ENCODE measurements around the gene CPO. TPM values are rescaled to one million over a fixed set of nuclear protein-coding genes. Genes with fewer than 3 reads are reported as not detected.
"Not testable (repeated sequence)": the region's sequence is repeated elsewhere in the genome, so short reads cannot be mapped to it uniquely, and the experiment has no call there.

CPO gene
- not detected in 2 replicates for total RNA-seq

DNA sequence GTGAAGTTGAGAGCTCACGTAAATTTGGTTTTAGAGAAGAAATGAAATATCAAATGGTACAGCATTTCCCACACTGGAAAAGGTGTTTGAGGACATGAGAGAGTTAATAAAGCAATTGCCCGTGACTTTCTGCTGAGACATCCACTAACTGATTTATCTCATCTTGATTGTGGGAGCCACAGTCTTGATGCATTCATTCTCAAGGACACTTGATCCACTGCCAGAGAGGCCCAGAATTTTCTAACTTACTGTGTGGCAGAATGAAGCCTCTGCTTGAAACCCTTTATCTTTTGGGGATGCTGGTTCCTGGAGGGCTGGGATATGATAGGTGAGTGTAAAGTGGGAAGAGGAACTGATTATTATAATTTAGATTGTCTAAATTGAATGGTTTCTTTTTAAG lies at the start of gene CPO:
CPO (plus strand) TSS at position 179 of the 400 bp plus-strand sequence; CDS start at position 261, 82 bp downstream.
- intact Hi-C loops (cut with micrococcal nuclease), result no loop called here

- intact Hi-C loops (cut with micrococcal nuclease), result no loop called here
Observed at GRCh38 chr2:206890179-206890578, 49.1 kb upstream of the CPO start.

DNA sequence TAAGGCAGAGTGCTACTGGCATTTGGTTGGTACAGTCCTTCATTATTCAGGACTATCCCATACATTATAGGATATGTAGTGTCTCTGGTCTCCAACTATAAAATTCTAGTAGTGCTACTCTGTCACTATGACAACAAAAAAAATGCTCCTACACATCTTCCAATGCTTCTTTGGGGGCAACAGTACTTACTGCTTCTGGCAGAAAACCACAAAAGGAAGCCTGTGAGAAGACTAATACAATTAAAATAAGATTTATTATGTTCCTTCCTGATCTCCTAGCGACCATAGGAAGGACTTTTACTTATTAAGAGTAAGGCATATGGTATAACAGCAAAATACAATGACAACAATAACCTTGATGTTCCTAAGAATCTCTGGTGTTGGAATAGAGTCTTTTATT lies 48.4 kb upstream of the CPO start:
- intact Hi-C loops (cut with micrococcal nuclease), result no loop called here

- intact Hi-C loops (cut with micrococcal nuclease), result no loop called here
Observed at GRCh38 chr2:206915121-206915520, 24.2 kb upstream of the CPO start.

DNA sequence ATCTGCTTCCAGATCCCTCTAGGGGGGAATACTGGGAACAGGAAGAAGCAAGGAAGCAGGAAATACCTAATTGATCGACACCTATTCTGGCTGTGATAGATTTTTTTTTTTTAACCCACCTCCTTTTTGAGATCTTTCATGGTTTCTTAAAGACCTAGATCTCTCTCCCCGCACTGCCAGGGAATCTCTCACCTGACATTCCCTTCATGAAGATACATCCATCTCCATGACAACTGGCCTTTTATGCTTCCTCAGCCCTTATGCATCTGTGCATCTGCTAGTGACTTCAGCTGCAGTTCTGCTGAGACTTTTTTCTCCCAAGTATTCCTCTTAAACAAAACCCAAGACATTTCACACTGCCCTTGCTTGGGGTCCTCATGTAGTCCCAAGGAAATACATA lies 21.1 kb upstream of the CPO start:
- intact Hi-C loops (cut with micrococcal nuclease), result no loop called here

- intact Hi-C loops (cut with micrococcal nuclease), result no loop called here
Observed at GRCh38 chr2:206920310-206920709, 19.0 kb upstream of the CPO start.

DNA sequence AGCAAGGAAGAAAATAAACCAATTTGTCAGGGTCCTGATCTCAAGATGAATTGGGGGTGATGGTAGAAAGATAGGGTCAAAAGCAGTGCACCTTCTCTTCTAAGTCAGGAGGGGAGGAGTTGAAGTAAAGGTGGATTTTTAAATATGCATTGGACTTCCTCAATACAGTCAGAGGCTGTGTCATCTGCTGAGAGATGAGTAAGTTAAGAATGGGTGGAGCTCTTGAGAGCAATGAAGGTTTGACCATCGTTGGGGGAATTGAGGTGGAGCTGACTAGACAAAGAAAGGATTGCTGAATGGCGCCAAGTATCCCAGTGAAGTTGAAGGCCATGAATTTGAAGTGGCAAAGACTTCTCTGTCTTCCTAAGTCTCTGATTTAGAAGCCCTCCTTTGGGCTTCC lies 18.4 kb upstream of the CPO start:
- intact Hi-C loops (cut with micrococcal nuclease), result no loop called here

DNA sequence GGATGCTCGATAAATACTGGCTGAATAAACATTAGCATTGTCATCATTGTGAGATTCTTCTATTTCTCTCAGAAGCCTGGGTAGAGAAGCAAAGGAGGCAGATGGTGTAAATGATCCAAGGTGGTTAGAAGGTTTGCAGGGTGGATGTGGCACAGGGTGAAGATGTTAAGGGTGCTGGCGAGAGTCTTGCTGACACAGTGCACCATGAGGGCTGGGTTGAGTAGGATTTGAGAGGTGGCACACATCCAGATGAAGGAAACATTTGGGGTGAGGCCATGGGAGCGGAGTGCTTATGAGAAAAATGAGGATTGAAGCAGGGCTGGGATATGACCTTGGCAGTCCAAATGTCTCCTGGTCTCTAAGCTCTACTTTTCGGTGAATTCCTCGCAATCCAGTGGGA lies 17.8 kb upstream of the CPO start:
- intact Hi-C loops (cut with micrococcal nuclease), result no loop called here

DNA sequence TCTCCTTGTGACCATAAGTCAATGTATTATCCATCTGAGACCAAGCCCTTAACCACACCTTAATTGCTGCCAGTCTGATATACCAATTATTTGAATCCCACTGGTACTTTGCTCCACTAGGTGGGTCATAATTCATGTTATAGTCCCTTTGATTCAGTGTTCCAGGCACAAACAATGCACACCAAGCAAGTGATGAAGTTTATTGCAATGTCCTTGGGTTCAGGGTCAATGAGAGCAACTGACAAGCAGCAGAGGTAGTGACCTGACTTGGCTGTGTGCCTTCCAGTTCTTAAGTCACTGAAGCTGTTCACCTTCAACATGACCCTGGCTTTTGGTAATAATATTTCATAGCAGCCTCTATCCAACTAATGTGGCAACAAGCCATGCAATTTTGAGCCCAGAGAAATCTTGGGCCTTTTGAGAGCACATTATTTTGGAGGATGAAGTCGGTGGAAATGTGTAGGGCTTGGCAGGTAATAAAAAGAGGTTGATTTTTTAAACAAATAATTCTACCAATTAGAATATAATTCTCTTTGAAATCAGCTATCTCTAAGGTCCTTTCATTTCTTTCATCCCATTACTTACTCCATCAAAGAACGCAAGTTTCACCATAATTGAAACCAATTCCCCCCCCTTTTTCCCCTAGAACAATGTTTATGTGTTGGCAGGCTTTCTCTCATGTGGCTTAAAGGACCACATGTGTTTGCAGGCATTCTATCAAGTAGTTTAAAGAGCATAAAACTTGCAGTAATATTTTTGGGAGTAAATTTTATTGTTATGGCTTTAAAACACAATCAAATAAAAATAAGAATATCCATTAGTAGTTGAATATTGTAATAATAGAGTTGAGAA lies 3.1 kb upstream of the CPO start:
- intact Hi-C loops (cut with micrococcal nuclease), result no loop called here

DNA sequence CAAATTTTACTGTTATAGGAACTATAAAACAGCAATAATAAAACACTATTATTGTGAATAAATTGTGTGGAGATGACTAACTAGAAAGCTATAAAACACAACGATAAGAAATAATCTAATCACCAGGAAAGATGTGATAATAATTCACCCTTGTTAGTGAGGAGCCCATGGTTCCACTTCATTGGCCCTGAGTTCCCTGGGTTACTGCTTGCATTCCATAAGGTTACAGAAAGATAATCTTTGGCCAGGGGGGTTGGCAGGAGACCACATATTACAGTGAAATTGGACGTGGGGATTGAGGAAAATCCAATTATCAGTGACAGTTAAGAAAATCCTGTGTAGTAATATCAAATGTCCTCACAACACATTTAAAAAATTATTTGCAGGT lies 2.5 kb upstream of the CPO start:
- intact Hi-C loops (cut with micrococcal nuclease), result no loop called here

- intact Hi-C loops (cut with micrococcal nuclease), result no loop called here
Observed at GRCh38 chr2:206937555-206937954, 1.8 kb upstream of the CPO start.

- intact Hi-C loops (cut with micrococcal nuclease), result no loop called here
Observed at GRCh38 chr2:206940546-206940945, 1.2 kb downstream of the CPO start.

GRCh38 chr2:206942592-206943478 lies 3.5 kb downstream of the CPO start:
- intact Hi-C loops (cut with micrococcal nuclease), result no loop called here

- intact Hi-C loops (cut with micrococcal nuclease), result not testable (repeated sequence)
Observed at GRCh38 chr2:206953404-206953803, 14.1 kb downstream of the CPO start.

DNA sequence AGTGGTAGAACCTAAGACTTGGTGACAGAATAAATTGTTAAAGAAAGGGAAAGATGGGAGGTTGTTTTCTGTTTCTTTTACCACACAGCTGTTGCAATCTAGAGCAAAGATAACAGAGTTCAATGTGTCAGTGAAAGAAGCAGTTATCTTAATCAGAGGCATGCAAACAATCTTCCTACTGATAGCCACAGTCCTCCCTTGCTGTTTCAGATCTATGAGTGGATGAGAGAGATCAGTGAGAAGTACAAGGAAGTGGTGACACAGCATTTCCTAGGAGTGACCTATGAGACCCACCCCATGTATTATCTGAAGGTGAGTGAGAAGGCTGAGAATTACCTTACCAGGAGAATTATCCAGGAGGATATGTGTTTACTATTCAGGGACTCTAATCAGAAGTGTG lies 15.9 kb downstream of the CPO start:
- intact Hi-C loops (cut with micrococcal nuclease), result no loop called here

GRCh38 chr2:206958261-206958660 lies 18.9 kb downstream of the CPO start:
- intact Hi-C loops (cut with micrococcal nuclease), result no loop called here

DNA sequence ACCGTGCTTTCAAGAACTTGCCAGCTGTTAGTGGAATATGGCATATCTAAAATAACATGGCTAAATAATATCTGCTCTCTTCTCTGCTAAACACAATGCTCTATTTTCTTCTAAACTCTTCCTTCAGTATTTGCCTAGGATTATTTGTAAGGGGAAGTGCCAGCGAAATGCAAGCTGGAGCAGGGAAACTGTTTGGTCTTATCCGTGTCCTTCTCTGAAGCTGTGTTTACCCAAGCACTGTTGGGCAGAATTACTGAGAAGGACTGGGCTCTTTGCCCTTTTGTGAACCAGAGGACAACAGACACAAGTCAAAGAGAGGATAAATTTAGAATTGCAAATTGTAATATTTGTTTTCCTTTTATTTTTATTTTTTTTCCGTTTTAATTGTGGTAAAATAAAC lies 23.6 kb downstream of the CPO start:
- intact Hi-C loops (cut with micrococcal nuclease), result no loop called here

DNA sequence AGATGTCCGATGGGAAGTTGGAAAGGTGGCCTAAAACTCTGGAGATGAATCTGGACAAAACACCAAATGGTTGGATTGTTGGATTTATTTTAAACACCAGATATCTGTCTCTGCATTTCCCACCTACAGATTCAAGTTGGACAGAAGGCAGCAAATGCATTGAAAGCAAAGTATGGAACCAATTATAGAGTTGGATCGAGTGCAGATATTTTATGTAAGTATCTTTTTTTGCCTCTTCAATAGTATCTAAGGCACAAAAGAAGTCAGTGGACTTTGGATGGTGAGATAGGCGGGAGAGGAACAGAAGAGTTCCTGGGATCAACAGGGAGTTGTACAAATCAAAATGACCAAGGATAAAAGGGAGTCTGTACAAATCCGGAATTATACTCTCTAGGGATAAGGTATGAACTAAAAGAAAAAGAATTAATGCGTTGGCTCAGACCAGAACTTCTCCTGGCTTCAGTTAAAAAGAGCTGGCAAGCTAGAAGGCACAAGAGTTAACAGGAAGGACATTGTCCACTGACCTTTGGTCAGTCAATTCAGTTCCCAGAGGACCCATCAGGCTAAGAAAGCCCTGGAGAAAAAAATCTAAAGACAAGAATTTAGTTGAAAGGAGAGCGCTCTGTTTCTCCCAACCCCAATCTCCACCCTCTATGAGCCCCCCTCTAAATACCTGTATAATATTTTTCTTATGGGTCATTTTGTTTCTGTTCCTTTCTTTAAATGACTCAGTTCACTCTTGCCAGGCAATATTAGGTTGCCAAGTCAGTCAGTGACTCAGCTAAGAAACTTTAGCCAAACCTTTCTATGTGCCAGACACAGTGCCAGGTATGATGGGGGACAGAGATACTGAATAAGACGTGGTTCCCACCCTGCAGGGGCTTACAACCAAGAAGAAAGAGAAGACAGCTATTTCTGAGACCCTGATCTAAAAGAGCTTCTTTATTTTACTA lies 29.1 kb downstream of the CPO start:
- intact Hi-C loops (cut with micrococcal nuclease), result no loop called here

DNA sequence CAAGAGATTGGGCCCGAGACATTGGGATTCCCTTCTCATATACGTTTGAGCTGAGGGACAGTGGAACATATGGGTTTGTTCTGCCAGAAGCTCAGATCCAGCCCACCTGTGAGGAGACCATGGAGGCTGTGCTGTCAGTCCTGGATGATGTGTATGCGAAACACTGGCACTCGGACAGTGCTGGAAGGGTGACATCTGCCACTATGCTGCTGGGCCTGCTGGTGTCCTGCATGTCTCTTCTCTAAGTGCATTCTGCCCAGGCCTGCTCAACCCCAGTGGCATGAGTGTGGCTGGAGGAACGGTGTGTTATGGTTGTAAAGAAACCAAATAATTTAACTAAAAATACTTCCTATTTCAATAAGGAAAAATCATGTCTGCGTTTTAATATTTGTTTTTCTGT lies 29.9 kb downstream of the CPO start:
- intact Hi-C loops (cut with micrococcal nuclease), result no loop called here

- intact Hi-C loops (cut with micrococcal nuclease), result no loop called here
Observed at GRCh38 chr2:206970589-206971360, 31.5 kb downstream of the CPO start.

GRCh38 chr2:206971805-206972204 lies 32.5 kb downstream of the CPO start:
- intact Hi-C loops (cut with micrococcal nuclease), result no loop called here
